Type B pancreatic cell (in vitro differentiated cells): ENCODE results near the gene ERRFI1. TPM values are rescaled to one million over a fixed set of nuclear protein-coding genes. Genes with fewer than 3 reads are reported as not detected.
A peak's percentile ranks its signal among the peaks of the same experiment; 100 is the strongest.
"Not testable (repeated sequence)": the region's sequence is repeated elsewhere in the genome, so short reads cannot be mapped to it uniquely, and the experiment has no call there.

Source experiments
- DNase-seq: peaks from one replicate; pipeline ENCODE4 v3.0.0; 2021; ENCODE audit warnings: mixed read lengths; ENCODE audit not compliant: unreplicated experiment; ENCODE audit errors: extremely low spot score
- H3K27ac Mint-ChIP-seq: 2 replicates; pipeline ENCODE4 v1.8.0; 2021; ENCODE audit warnings: mild to moderate bottlenecking, mixed read lengths
- H3K27me3 Mint-ChIP-seq: 2 replicates; pipeline ENCODE4 v1.8.0; 2021; ENCODE audit warnings: mixed read lengths
- H3K36me3 Mint-ChIP-seq: 2 replicates; pipeline ENCODE4 v1.8.0; 2021; ENCODE audit warnings: mixed read lengths
- H3K4me1 Mint-ChIP-seq: one replicate; pipeline ENCODE4 v1.8.0; 2021; ENCODE audit warnings: mixed read lengths; ENCODE audit not compliant: unreplicated experiment
- H3K4me3 Mint-ChIP-seq: 2 replicates; pipeline ENCODE4 v1.8.0; 2021; ENCODE audit warnings: mild to moderate bottlenecking, mixed read lengths
- H3K9me3 Mint-ChIP-seq: 2 replicates; pipeline ENCODE4 v1.8.0; 2021; ENCODE audit warnings: mixed read lengths
- CTCF ChIP-seq: fragments of 200-600 bp; sonication (generic); conservative IDR thresholded peaks from 2 replicates; pipeline ENCODE4 v1.5.0; 2021; ENCODE audit warnings: antibody characterized with exemption, mild to moderate bottlenecking
- total RNA-seq: library from RNA; stranded (reverse); gene quantifications from 2 replicates; pipeline ENCODE4 v1.2.1, GENCODE V29; 2021; ENCODE audit warnings: low replicate concordance

The ERRFI1 gene
- total RNA-seq, 1 donor from 2014 or later = 83.3 TPM

GRCh38 chr1:7970246-7970645 lies 55.9 kb downstream of the ERRFI1 start:
- Mint-ChIP-seq H3K36me3 (peaks cover 37% of the 10 kb centered on the region), H3K4me1 (peaks cover 9% of the 10 kb centered on the region), H3K4me3 (no peak overlapping the region)

GRCh38 chr1:7967651-7968050 lies 58.5 kb downstream of the ERRFI1 start:
- Mint-ChIP-seq H3K27me3 (no peaks in the 10 kb centered on the region), H3K4me3 (no peak overlapping the region), H3K4me1 (peaks cover 10% of the 10 kb centered on the region), H3K36me3 (peaks cover 45% of the 10 kb centered on the region), H3K27ac (no peak overlapping the region), H3K9me3 (no peaks in the 10 kb centered on the region)
- no peak for TF ChIP-seq CTCF
- no peak for DNase-seq

More at GRCh38 chr1:7970246-7970645, 55.9 kb downstream of the ERRFI1 start:
- DNase-seq = no peak
- Mint-ChIP-seq H3K27me3 (no peaks in the 10 kb centered on the region), H3K9me3 (no peaks in the 10 kb centered on the region), H3K27ac (no peak overlapping the region)
- TF ChIP-seq CTCF = no peak

- peaks cover 12% of the 10 kb centered on the region for H3K4me1 Mint-ChIP-seq
- no peak overlapping the region for H3K4me3 Mint-ChIP-seq
- H3K9me3 Mint-ChIP-seq = no peaks in the 10 kb centered on the region
- H3K27ac Mint-ChIP-seq = no peak overlapping the region
- H3K36me3 Mint-ChIP-seq = peaks cover 45% of the 10 kb centered on the region
- no peaks in the 10 kb centered on the region for H3K27me3 Mint-ChIP-seq
- TF ChIP-seq CTCF = no peak
- DNase-seq = no peak
Observed at GRCh38 chr1:7967196-7967595, 58.9 kb downstream of the ERRFI1 start.

- TF ChIP-seq CTCF = no peak
- no peaks in the 10 kb centered on the region for H3K27me3 Mint-ChIP-seq
- H3K36me3 Mint-ChIP-seq = peaks cover 28% of the 10 kb centered on the region
- no peak overlapping the region for H3K27ac Mint-ChIP-seq
- DNase-seq = no peak
- H3K9me3 Mint-ChIP-seq = no peaks in the 10 kb centered on the region
- peaks cover 22% of the 10 kb centered on the region for H3K4me1 Mint-ChIP-seq
- peak overlapping the region; percentile 55 for H3K4me3 Mint-ChIP-seq
Observed at GRCh38 chr1:7964476-7964875, 61.6 kb downstream of the ERRFI1 start.

GRCh38 chr1:7963841-7964240 lies 62.3 kb downstream of the ERRFI1 start:
- not testable (repeated sequence) for H3K27ac Mint-ChIP-seq, H3K27me3 Mint-ChIP-seq, H3K9me3 Mint-ChIP-seq, DNase-seq
- peak overlapping the region; percentile 55 for H3K4me3 Mint-ChIP-seq
- peaks cover 22% of the 10 kb centered on the region for H3K4me1 Mint-ChIP-seq
- H3K36me3 Mint-ChIP-seq = peaks cover 23% of the 10 kb centered on the region

- peak overlapping the region; percentile 77 for H3K4me3 Mint-ChIP-seq
- not testable (repeated sequence) for DNase-seq, H3K9me3 Mint-ChIP-seq, H3K27ac Mint-ChIP-seq, H3K27me3 Mint-ChIP-seq
- H3K4me1 Mint-ChIP-seq = peaks cover 22% of the 10 kb centered on the region
- peaks cover 22% of the 10 kb centered on the region for H3K36me3 Mint-ChIP-seq
Observed at GRCh38 chr1:7963378-7963730, 62.8 kb downstream of the ERRFI1 start.
